ENCODE data around the gene LAPTM5.
A peak's percentile ranks its signal among the peaks of the same experiment; 100 is the strongest.

The LAPTM5 gene

GRCh38 chr1:30732277-30732996 is 25.1 kb downstream of the LAPTM5 start:
- TF ChIP-seq POLR2A (IDR thresholded peaks at IDR 0.05; ENCODE audit: low read depth, low read length), result no peak
- FAIRE-seq (no peak), DNase-seq (ENCODE audit: insufficient read length, low spot score) (peak; percentile 35)

GRCh38 chr1:30731806-30732276 is 25.7 kb downstream of the LAPTM5 start:
- no peak for FAIRE-seq
- no peak for TF ChIP-seq POLR2A (IDR thresholded peaks at IDR 0.05; ENCODE audit: low read depth, low read length)
- no peak for DNase-seq (ENCODE audit: insufficient read length, low spot score)

- TF ChIP-seq POLR2A (IDR thresholded peaks at IDR 0.05; ENCODE audit: low read depth, low read length), result no peak
- DNase-seq (ENCODE audit: insufficient read length, low spot score) (no peak), FAIRE-seq (no peak)
These were observed 26.3 kb downstream of the LAPTM5 start for GRCh38 chr1:30731109-30731805.

GRCh38 chr1:30730346-30731108 is 27.0 kb downstream of the LAPTM5 start:
- FAIRE-seq, result no peak
- no peak for DNase-seq (ENCODE audit: insufficient read length, low spot score)
- TF ChIP-seq POLR2A (IDR thresholded peaks at IDR 0.05; ENCODE audit: low read depth, low read length), result no peak

GRCh38 chr1:30729901-30730300 is 27.7 kb downstream of the LAPTM5 start:
- FAIRE-seq (no peak), DNase-seq (ENCODE audit: insufficient read length, low spot score) (no peak)
- no peak for TF ChIP-seq POLR2A (IDR thresholded peaks at IDR 0.05; ENCODE audit: low read depth, low read length)

- FAIRE-seq (no peak), DNase-seq (ENCODE audit: insufficient read length, low spot score) (no peak)
- TF ChIP-seq POLR2A (IDR thresholded peaks at IDR 0.05; ENCODE audit: low read depth, low read length), result no peak
These were observed 28.5 kb downstream of the LAPTM5 start for GRCh38 chr1:30728832-30729638.

GRCh38 chr1:30728340-30728739 is 29.2 kb downstream of the LAPTM5 start:
- DNase-seq (ENCODE audit: insufficient read length, low spot score), result no peak
- no peak for FAIRE-seq
- TF ChIP-seq POLR2A (IDR thresholded peaks at IDR 0.05; ENCODE audit: low read depth, low read length), result no peak

GRCh38 chr1:30727824-30728223 is 29.8 kb downstream of the LAPTM5 start:
- TF ChIP-seq POLR2A (IDR thresholded peaks at IDR 0.05; ENCODE audit: low read depth, low read length), result no peak
- no peak for FAIRE-seq
- DNase-seq (ENCODE audit: insufficient read length, low spot score), result peak; percentile 51

- FAIRE-seq, result no peak
- TF ChIP-seq POLR2A (IDR thresholded peaks at IDR 0.05; ENCODE audit: low read depth, low read length), result no peak
These were observed 30.5 kb downstream of the LAPTM5 start for GRCh38 chr1:30726773-30727684.

GRCh38 chr1:30726236-30726635 is 31.3 kb downstream of the LAPTM5 start:
- FAIRE-seq (no peak), DNase-seq (ENCODE audit: insufficient read length, low spot score) (no peak)
- TF ChIP-seq POLR2A (IDR thresholded peaks at IDR 0.05; ENCODE audit: low read depth, low read length), result no peak

More at GRCh38 chr1:30726773-30727684, 30.5 kb downstream of the LAPTM5 start:
- DNase-seq (ENCODE audit: insufficient read length, low spot score), result no peak

GRCh38 chr1:30725450-30726095 is 32.0 kb downstream of the LAPTM5 start:
- no peak for FAIRE-seq
- TF ChIP-seq POLR2A (IDR thresholded peaks at IDR 0.05; ENCODE audit: low read depth, low read length), result no peak
- DNase-seq (ENCODE audit: insufficient read length, low spot score), result no peak

Data from H54 (cell line).